ENCODE data around the gene ATF3.

ATF3 gene

GRCh38 chr1:212655668-212656440, 47.3 kb downstream of the ATF3 start:
- peak; percentile 77 for DNase-seq

DNA sequence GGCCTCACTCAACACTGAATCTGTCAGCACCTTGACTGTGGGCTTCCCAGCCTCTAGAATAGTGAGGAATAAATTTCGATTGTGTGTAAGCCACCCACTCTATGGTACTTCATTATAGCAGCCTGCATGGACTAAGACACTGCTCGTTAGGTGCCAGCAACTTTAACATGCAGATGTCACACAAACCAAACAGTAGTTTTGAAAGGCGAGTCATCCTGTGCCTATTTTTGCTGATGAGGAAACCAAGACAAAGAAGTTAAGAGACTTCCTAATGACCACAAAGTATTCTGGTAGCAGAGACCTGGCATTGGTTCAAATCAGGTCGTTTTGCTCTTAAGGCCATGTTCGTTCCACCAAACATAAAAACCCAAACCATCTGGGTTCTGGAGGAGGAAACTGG, 48.2 kb downstream of the ATF3 start:
- DNase-seq: peak; percentile 23

DNA sequence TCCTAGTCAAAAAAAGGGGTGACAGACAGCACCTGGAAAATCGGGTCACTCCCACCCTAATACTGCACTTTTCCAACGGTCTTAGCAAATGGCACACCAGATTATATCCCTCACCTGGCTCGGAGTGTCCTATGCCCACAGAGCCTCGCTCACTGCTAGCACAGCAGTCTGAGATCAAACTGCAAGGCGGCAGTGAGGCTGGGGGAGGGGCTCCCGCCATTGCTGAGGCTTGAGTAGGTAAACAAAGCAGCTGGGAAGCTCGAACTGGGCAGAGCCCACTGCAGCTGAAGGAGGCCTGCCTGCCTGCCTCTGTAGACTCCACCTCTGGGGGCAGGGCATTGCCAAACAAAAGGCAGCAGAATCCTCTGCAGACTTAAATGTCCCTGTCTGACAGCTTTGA, 49.7 kb downstream of the ATF3 start:
- peak; percentile 26 for DNase-seq

- no peak for DNase-seq
Observed at GRCh38 chr1:212664409-212665199, 56.0 kb downstream of the ATF3 start.

- DNase-seq: peak; percentile 89
Observed at GRCh38 chr1:212665241-212666115, 56.9 kb downstream of the ATF3 start.

DNA sequence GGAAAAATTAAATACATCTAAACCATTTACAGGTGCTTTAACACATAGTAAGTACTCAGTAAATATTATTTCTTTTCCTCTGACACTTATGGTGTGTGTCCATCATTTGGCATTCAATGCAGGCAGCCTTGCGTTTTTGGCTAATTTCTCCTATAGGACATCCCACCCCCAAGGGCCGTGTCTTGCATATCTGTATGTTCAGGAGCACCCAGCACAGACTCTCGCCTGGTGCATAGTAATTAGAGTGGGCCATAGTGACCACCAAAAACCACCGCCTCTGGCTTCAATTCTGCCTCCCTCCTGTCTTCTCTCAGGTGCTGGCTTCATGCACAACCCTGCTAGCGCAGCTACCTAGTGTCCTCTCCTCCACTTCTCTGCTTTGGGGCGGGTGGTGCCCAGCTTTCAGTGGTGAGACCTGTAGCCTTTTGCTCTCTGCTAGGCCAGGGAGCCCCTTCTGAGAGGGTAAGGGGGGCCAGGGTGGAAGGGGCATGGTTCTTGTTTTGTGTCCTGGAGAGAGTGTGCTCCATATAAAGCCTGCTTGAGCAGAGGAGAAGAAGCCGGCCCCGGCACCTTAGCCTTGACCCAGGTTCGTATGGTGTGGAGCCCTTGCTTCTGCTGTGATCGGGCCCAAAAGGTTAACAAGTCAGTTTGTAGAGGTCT, 57.7 kb downstream of the ATF3 start:
- no peak for DNase-seq

DNA sequence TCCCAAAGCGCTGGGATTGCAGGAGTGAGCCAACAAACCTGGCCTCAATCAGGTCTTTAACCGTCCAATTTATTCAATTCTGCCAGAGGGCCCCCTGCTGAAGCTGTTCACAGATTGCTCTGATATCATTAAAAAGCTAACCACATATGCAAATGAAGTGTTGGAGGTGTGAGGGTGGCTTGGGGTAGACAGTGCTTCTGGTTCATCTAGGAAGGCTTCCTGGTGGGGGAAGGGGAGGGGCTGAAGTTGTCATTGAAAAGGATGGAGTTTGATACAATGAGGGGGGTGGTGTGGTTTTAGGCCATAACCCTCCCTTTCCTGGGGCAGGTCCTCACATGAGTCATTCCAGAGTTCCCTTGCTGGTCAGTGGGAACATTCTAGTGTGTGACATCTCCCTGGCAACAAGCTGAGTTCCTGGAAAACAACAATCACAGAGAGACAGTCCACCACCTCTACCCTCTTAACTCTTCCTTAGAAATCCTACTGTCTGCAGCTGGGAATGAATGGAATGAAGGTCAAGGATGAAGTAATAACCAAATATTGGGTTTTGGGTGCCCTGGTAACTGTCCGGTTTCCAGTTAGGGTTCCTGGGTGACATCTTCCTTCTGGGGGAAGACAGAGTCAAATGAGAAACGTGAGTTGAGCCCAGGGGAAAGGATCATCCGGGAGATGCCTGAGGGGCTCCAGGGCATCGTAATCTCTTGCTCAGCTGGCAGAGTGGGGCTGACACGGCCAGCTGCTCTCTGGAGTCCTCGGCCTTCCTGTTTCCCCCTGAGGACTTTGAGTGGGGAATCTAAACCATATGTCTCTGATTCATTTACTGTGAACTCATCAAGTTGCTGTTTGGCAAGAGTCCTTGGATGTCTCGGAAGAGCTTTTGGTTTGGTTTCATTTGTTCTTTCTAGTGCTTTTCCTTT, 58.9 kb downstream of the ATF3 start:
- DNase-seq: peak; percentile 57

GRCh38 chr1:212668477-212668876, 59.9 kb downstream of the ATF3 start:
- no peak for DNase-seq

GRCh38 chr1:212669102-212669501, 60.5 kb downstream of the ATF3 start:
- peak; percentile 74 for DNase-seq

DNA sequence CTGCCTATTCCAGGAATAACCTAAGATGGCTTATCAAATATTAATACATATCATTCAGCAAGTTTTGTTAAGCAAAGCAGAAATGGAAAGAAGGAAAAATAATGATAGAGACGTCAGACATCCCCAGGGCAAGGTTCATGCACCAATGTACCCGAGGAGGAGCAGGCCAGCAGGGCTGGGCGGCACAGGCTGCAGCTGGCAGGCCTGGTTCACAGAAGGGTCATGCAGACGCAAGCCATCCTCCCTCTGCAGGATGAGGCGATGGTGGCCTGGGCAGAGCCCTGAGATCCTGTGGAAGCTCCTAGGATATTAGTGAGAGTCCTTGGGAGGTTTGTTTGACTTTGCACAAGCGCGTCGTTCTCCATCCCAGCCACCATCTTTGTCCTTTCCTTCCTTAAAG, 61.0 kb downstream of the ATF3 start:
- DNase-seq: no peak

GRCh38 chr1:212670301-212670700, 61.7 kb downstream of the ATF3 start:
- DNase-seq: no peak

All from NCI-H69 (cell line).